NCI-H2029 (cell line): ENCODE measurements around the gene MCRIP2.

Source experiments
- DNase-seq: peaks from one replicate; lab custom pipeline; 2025; lab: John Stamatoyannopoulos, UW

The MCRIP2 gene

DNA sequence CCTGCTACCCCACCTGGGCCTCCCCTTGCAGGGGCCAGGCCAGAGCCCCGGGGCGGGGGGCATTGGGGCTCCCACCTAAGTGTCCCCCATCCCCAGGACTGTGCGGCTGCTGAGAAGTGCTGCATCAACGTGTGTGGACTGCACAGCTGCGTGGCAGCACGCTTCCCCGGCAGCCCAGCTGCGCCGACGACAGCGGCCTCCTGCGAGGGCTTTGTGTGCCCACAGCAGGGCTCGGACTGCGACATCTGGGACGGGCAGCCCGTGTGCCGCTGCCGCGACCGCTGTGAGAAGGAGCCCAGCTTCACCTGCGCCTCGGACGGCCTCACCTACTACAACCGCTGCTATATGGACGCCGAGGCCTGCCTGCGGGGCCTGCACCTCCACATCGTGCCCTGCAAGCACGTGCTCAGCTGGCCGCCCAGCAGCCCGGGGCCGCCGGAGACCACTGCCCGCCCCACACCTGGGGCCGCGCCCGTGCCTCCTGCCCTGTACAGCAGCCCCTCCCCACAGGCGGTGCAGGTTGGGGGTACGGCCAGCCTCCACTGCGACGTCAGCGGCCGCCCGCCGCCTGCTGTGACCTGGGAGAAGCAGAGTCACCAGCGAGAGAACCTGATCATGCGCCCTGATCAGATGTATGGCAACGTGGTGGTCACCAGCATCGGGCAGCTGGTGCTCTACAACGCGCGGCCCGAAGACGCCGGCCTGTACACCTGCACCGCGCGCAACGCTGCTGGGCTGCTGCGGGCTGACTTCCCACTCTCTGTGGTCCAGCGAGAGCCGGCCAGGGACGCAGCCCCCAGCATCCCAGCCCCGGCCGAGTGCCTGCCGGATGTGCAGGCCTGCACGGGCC lies 8.9 kb upstream of the MCRIP2 start:
- DNase-seq, result no peak

DNA sequence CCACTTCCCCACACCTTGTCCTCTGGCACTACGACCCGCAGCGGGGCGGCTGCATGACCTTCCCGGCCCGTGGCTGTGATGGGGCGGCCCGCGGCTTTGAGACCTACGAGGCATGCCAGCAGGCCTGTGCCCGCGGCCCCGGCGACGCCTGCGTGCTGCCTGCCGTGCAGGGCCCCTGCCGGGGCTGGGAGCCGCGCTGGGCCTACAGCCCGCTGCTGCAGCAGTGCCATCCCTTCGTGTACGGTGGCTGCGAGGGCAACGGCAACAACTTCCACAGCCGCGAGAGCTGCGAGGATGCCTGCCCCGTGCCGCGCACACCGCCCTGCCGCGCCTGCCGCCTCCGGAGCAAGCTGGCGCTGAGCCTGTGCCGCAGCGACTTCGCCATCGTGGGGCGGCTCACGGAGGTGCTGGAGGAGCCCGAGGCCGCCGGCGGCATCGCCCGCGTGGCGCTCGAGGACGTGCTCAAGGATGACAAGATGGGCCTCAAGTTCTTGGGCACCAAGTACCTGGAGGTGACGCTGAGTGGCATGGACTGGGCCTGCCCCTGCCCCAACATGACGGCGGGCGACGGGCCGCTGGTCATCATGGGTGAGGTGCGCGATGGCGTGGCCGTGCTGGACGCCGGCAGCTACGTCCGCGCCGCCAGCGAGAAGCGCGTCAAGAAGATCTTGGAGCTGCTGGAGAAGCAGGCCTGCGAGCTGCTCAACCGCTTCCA lies 8.1 kb upstream of the MCRIP2 start:
- no peak for DNase-seq

DNA sequence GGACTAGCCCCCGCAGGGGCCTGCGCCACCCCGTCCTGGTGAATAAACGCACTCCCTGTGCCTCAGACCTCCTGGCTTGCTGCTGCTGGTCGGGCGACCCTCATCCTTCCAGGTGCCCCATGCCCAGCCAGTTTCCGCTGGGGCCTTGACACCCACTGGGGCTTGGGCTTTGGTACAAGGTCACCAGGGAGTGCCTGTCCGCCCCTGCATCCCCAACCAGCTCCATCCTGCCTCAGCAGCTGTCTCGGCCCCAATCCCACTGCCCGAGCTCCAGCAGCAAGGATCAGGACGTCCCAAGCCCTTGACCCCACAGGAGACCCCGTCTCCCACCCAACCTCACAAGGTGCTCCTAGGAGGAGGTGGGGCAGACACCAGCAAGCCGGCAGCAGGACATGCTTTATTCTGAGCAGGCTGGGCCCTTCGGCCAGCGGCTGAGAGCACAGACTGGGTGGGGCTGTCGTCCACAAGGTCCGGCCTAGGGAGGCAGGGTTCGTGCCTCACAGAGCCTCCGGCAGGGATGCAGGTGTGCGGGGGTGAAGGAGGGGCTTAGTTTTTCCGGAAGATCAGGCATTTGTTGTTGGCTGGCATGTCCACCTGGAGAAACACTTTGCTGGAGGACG lies 7.5 kb upstream of the MCRIP2 start:
- DNase-seq, result no peak

DNA sequence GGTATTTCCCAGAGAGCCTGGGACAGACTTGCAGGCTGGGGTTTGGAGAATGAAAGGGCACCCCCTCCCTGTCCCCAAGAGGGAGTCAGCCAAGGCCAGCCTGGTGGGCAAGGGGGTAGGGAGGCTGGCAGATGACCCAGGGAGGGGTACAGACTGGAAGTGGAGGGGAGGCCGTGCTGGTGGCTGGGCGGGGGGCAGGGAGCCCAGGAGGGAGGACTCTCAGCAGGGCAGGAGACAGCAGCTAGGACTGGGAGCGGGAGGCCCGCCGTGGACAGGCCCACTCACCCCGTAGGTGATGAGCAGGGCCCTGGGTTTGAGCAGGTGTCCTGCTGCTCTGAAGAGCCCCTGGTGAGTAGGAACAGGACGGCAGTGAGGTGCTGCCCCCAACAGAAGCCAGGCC lies 6.6 kb upstream of the MCRIP2 start:
- no peak for DNase-seq

DNA sequence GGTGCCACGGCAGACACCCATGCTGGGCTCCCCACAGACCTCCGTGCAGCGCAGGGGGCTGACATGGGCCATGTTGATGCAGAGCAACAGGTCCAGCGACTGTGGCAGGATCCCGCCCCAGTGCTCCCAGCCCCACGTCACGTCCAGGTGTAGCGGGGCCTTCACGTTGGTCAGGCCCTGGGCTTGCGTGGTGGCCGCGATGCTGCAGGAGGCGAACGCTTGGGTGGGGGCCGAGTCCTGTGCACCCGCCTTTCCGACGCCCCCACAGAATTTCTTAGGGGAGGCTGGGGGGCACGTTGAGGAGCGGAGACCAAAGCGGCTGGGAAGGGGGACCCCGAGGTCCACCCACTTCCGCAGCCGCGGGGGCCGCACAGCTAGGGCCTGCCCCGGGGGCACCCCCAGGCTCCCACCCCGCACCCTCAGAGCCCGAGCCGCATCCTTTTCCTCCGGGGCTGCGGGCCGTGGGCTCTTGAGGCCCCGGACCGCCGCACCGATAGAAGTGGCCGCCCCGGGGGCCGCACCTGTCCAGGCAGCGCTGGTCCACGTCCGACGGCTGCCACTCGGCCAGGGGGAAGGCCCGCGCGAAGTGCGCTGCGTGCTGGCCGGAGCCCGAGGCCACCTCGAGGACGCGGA lies 5.9 kb upstream of the MCRIP2 start:
- no peak for DNase-seq

DNA sequence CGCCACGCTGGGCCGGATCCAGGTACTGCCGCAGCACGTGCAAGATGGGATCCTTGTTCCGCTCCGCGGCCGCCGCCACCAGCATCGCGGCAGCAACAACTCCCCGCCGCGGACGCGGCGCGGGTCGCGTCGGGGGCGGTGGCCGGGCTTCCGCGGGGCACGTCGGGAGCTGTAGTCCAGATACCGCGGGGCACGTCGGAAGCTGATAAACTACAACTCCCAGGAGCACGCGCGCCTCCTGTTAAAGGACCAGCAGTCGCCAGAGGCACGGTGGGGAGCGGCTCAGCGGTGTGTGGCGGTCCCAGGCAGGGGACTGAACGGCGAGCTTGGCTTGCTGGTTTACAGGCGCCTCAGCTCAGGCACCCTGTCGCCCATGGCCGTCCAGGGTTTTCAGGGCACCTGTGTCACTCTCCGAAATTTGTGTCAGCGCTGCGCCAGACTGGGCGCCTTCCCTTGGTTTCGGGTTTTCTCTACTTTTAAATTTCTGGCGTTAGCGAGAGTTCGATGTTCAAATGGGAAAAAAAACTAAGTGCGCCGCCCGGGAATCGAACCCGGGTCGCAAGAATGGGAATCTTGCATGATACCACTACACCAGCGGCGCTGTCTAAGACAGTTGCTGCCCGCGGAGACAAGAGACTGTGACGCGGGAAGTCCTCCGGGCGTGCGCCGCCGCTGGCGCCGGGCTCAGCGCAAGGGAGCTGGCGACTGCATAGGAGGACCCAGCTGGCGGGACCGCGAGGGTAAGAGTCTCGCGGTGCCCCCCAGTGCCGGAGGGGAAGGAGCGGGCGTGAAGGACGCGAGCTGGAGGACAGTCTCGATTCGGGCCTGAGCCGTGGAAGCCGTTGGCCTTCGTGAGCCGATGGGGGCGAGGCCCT lies 5.2 kb upstream of the MCRIP2 start, which contains the start of gene METTL26:
METTL26 (minus strand) TSS at position 100 of the 875 bp plus-strand sequence; CDS start at position 85, 15 bp downstream.
- peak; percentile 93 for DNase-seq

DNA sequence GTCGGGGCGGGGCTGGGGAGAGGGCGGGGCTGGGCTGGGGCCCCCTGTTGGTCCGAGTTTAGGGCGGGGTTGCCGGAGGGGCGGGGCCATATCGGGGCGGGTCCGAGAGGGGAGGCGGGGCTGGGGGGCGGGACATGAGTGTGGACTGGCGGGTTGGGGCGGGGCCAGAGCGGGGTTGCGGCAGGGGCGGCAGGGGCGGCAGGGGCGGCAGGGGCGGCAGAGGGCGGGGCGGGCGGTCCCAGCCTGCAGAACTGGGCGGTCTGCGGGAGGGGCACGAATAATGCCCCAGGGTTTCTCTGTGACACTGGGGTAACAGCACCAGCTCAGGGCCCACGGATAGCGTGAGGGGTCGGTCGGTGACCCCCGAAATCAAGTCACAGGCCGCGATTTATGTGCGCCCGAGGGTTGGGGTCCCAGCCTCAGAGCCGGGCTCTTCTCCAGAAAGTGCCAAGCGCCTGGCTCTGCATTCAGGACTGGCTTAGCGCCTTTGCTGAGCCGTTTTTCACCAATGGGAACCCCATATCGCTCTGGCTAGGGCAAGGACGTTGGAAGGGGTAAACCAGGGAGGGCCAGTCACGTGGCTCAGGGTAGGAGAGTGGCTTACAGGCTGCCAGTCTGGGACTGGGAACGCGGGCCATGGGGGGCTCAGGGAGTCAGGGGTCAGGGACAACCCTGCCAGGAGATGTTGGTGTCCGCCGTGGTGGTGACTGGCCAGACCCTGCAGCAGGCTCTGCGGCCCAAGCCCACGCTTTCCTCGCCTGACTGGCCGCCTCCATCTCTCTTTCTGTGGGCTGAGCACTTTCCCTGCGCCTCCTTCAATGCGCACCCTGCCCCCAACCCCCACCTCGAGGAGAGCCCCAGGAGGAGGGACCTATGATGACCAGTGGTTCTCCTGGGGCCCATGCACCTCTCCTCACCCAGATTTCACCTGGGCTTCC lies 4.3 kb upstream of the MCRIP2 start:
- peak; percentile 66 for DNase-seq

DNA sequence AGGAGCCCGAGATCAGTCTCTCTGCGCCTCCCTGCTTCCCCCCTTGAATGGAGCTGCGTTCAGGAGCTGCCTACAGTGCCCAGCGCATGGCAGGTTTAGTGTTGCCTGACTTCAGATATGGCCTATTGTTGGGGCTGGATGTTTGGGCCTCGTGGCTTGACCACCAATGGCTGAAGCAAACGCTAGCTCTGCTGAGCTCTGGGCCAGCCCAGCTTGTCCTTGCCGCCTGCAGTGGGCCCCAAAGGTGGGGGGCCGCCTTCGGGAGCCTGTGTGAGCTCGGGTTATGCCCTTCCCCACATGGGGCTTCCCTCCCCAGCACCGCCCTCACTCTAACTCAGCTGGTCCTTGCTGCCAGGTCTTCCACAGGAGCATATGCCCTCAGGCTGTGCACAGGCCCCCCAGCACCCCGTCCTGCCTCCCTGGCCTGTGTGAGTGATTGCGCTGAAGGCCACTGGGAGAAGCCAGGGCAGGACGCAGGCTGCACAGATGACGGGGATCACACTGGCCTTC lies 3.5 kb upstream of the MCRIP2 start:
- DNase-seq, result no peak

DNA sequence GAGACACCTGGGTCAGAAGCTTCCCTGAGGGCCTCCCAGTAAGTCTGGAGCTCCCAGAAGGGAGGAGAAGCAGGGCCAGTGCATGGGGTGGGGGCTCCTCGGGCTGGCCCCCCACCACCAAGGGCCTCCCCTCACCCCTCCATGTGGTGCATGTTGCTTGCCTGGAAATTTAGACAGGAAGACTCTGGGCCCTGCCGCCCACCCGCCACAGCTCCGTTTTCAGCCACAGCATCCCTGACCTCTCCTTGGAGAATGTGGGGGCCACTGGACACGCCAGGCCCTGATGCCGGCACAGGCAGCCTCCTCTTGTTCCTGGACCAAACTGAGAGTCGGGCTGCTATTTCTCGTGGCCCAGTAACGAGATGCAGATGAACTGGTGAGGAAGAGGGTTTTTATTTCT lies 2.8 kb upstream of the MCRIP2 start:
- DNase-seq, result no peak

DNA sequence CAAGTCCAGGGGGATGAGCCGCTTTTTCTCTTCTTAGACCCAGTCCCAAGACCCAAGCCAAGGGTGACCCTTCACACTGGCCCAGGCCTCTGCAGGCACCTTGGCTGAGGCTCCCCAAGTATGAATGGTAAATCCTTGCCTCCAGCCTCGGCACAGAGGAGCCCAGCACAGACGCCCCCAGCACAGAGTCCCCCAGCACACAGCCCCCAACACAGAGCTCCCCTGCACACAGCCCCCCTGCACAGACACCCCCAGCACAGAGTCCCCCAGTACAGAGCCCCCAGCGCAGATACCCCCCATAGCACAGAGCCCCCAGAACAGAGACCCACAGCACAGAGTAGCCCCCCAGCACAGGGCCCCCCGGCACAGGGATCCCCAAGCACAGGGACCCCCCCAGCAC lies 1.0 kb upstream of the MCRIP2 start:
- no peak for DNase-seq

DNA sequence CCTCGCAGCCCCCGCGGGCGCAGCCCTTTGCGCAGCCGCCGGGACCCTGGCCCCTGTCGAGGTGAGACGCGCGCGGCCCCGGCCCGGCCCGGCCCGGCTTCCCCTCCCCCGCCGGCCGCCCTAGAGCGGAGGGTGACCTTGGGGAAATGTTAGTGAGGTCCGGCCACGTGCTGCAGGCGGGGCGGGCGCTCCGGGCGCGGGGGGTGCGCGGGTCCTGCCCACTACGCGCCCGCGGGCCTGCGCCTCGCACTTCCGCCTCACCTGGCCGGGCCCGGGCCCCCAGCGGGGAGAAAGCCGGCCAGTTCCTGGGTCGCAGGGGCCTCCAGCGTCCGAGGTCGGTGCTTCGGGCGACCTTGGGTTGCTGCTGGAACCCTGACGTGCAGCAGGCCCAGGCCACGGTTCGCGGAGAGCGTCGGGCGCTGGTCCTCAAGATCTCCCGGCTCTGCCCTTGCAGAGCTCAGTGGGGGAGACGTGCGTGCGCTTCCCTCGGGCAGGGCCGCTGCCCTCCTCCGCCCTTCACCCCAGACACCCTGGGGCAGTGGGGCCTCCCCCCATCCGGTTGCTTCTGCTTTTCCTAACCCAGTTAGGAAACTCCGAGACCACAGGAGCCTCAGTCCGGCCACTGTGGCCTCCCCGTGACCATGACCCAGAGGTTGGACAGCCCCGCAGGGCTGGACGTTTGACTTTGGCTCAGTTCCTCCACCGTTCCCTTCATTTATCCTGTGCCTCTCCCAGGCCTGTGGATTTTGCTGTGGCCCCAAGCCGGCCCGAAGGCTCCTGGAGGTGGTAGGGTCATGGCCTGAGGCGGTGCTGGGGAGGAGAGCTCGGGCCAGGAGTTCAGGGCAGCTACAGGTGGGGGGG lies 791 bp downstream of the MCRIP2 start:
- DNase-seq, result peak; percentile 20

DNA sequence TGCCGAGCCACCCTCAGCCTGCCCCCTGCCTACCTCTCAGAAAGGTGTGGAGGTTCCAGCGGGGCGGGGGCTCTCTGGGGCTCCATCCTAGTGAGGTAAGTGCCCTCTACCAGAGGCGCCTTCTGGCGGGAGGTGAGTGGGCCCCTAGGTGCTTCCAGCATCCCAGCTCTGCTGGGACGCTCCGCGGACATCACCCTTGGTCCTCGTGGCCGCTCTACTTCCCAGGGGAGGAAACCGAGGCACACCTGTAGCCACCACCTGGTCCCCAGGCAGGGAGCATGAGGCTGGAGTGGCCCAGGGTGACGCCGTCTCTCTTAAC lies 1.4 kb downstream of the MCRIP2 start:
- no peak for DNase-seq

DNA sequence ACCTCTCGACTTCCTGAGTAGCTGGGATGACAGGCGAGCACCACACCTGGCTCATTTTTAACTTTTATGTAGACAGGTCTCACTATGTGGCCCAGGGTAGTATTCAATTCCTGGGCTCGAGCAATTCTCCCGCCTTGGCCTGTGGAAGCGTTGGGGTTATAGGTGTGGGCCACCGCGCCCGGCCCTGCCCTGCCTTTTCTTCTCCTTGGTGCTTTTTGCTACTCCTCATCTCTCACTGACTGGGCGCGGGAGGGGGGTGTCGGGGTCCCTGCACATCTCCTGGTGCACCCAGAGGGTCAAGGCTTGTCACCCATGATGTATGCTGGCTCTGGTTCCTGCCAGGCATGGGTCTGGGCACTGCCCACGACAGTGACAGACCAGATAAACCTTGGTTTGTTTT lies 2.9 kb downstream of the MCRIP2 start:
- no peak for DNase-seq

DNA sequence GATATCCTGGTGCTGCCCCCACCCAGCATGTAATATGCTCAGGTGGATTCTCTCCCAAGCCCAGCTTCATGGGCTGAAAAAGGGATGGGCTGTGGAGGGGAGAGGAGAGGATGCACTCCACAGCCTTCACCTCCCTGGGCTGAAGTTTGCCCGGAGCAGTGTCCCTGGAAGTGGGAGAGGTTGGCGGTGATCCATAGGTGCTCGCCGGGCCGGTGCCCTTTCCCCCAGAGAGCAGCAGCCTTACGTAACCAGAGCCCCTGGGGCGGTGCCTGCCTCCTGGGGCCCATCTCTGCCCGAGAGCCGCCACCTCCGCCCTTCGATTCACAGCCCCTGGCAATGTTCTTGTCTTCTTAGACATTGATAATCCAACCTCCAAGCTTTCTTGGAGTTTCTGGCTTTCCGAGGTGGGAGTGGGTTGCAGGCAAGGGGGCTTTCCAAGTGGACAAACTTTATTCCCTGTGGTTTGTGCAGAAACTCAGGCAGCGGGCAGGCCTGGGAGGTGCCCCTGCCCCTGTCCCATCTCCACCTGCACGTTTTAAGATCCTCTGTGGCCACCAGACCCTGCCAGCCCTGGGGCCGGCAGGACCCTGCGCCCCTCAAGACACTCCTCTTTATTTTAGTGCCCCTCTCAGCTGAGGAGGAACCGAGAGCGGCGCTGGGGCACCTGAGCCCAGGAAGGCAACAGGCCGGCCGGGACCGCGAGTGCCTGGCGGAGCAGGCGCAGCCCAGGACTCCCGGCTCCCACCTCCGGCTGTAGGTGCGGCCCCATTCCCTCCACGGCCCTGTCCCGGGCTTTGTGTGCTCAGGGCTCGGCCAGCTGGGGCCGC lies 4.4 kb downstream of the MCRIP2 start:
- no peak for DNase-seq

DNA sequence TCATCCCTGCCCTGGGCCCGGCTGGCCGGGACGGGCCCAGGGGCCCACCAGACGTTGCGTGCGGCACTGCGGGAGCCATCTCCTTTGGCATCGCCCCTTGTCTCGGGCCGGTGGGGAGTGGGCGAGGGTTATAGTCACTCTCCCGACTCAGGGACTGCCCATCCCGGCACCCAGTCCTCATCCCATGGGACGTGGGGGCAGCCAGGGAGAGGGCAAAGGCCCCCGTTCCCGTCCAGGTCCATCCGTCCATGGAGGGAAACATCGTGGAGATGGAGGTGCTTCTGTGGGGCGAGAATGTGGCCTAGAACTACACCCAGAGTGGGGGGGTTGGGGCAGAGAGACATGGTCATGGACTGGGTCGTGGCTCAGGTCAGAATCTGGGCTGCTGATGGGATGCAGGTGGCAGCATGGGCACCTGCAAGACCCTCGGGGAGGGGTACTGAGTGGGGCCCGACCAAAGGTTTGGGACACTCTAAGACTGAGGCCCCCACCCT lies 5.1 kb downstream of the MCRIP2 start:
- no peak for DNase-seq

DNA sequence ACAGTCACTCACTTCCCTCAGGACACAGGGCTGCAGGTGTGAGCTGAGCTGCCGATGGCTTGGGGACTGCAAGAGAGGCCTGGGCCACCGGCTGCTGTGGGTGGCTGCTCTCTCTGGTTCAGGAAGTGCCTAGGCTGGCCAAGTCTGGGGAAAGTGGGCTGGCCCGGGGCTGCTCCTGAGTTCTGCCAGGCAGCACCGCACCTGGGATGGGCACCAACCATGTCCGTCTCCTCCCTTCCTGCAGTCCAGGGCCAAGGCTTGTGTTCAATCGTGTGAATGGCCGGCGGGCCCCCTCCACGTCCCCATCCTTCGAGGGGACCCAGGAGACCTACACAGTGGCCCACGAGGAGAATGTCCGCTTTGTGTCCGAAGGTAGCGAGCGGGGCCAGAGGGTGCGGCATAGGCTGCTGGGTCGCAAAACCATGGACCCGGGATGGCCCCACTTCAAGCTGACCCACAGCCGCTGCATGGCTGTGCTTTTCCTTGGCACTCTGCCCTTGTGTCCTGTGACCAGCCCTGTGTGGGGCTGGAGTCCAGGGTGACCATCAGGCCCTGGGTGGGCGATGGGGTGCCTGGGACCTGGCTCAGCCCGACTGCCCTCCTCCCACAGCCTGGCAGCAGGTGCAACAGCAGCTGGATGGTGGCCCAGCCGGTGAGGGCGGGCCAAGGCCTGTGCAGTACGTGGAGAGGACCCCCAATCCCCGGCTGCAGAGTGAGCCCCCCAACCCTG lies 5.7 kb downstream of the MCRIP2 start:
- peak; percentile 22 for DNase-seq

DNA sequence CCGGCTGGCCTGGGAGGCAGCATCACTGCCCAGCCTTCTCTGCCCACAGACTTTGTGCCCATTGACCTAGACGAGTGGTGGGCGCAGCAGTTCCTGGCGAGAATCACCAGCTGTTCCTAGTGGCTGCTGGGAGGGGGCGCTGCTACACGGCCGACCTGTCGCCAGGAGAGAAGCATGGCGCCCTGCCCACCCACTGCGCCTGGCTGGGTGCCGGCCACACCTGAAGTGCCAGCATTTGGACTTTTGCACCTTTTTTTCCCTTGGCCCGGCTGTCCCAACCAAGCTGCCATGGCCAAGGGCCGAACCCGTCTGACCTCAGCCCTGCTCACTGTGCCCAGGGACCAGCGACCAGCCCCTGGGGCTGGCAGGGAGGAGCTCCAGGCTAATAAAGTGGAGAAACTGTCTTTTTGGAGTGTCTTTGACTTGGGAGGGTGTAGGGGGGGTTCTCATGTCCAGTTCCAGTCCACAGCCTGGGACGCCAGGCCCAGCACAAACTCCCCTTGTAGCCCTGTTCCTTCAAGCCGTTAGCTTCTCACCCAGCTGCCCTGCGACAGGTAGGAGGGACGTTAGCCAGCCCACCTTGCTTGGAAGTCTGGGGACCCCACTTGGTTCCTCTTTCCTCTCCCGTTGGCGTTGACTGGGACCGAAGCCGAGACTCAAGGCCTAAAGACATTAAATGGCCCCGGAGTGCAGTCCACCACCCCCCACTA lies 6.6 kb downstream of the MCRIP2 start:
- DNase-seq, result peak; percentile 60
